Endothelial cell of umbilical vein (primary cell): ENCODE measurements around the gene SLC7A11. TPM values are rescaled to one million over a fixed set of nuclear protein-coding genes. Genes with fewer than 3 reads are reported as not detected.

Source experiments
- BruUV-seq: library from RNA; stranded (reverse); fragments of 400-500 nt; replicated peaks from 2 replicates; lab custom pipeline; 2021; lab: Mats Ljungman, UMichigan
- CTCF ChIA-PET: fragments of 300-600, 350-600 bp; sonication (Branson Sonifier 250); formaldehyde crosslinking; loops from one replicate; lab custom pipeline; 2021; ENCODE audit warnings: antibody characterized with exemption, inconsistent platforms; lab: Charles Lee
- POLR2A ChIA-PET: fragments of 300-600, 350-600 bp; sonication (Branson Sonifier 250); formaldehyde crosslinking; loops from one replicate; lab custom pipeline; 2021; ENCODE audit warnings: antibody characterized with exemption, inconsistent platforms; lab: Charles Lee
- DNase-seq: peaks from one replicate; pipeline ENCODE4 v3.0.0-alpha.2; 2011; ENCODE audit warnings: low read depth, low spot score
- FAIRE-seq: peaks from 2 replicates; lab custom pipeline; 2011; peaks lifted over from hg19 to GRCh38; lab: Jason Lieb, UNC
- H2AFZ ChIP-seq: 2 replicates; pipeline ENCODE4 v1.6.0; 2012; ENCODE audit warnings: low read depth, low read length, control low read depth, inconsistent platforms
- H3K27ac ChIP-seq: 2 replicates; pipeline ENCODE4 v1.5.1; 2011; ENCODE audit warnings: low read depth, mild to moderate bottlenecking, control low read depth, low read length, moderate library complexity; ENCODE audit not compliant: insufficient read depth
- H3K27me3 ChIP-seq, 2 experiments: 2 replicates each; pipeline versions ENCODE4 v1.6.0 to v1.6.1; 2011; ENCODE audit warnings: low read length in 2 of 2, mixed read lengths in 1 of 2; ENCODE audit not compliant: control insufficient read depth in 2 of 2, insufficient read depth in 2 of 2
- H3K36me3 ChIP-seq, 2 experiments: 2 replicates in 1 of 2; 3 replicates in 1 of 2; pipeline ENCODE4 v1.5.1; 2011; ENCODE audit warnings: low read length in 2 of 2, mild to moderate bottlenecking in 1 of 2, moderate library complexity in 1 of 2; ENCODE audit not compliant: control insufficient read depth in 2 of 2, insufficient read depth in 2 of 2; ENCODE audit errors: extremely low read depth in 1 of 2
- H3K4me1 ChIP-seq: 3 replicates; pipeline ENCODE4 v1.5.1; 2011; ENCODE audit warnings: mild to moderate bottlenecking, low read length; ENCODE audit not compliant: control insufficient read depth, insufficient read depth; ENCODE audit errors: extremely low read depth
- H3K4me2 ChIP-seq: 2 replicates; pipeline ENCODE4 v1.6.1; 2011; ENCODE audit warnings: low read length, control low read depth, mixed read lengths; ENCODE audit not compliant: insufficient read depth
- H3K4me3 ChIP-seq, 3 experiments: fragments of 200-600 bp in 1 of 3; sonication (generic), shearing (Covaris generic) in 1 of 3; replicated peaks in 1 of 3; 2 replicates each; pipeline ENCODE4 v1.5.1; 2011 to 2016; ENCODE audit warnings: control low read depth in 3 of 3, low read length in 3 of 3, mild to moderate bottlenecking in 2 of 3, inconsistent platforms in 1 of 3, low read depth in 1 of 3, moderate library complexity in 1 of 3; ENCODE audit not compliant: insufficient read depth in 1 of 3
- H3K79me2 ChIP-seq: 2 replicates; pipeline ENCODE4 v1.6.0; 2012; ENCODE audit warnings: low read length, inconsistent platforms; ENCODE audit not compliant: control insufficient read depth, insufficient read depth
- H3K9ac ChIP-seq: replicated peaks from 2 replicates; pipeline ENCODE3; 2011; ENCODE audit warnings: low read length, control low read depth; ENCODE audit not compliant: insufficient read depth; ENCODE audit errors: extremely low read depth
- H3K9me1 ChIP-seq: replicated peaks from 3 replicates; pipeline ENCODE4 v1.6.0; 2011; ENCODE audit warnings: mild to moderate bottlenecking, low read length; ENCODE audit not compliant: control insufficient read depth, insufficient read depth; ENCODE audit errors: extremely low read depth
- H3K9me3 ChIP-seq: replicated peaks from 2 replicates; pipeline ENCODE4 v1.5.1; 2012; ENCODE audit warnings: low read length, inconsistent platforms; ENCODE audit not compliant: control insufficient read depth, insufficient read depth
- H4K20me1 ChIP-seq: replicated peaks from 2 replicates; pipeline ENCODE3; 2011; ENCODE audit warnings: mild to moderate bottlenecking, low read length; ENCODE audit not compliant: control insufficient read depth, insufficient read depth; ENCODE audit errors: extremely low read depth
- CTCF ChIP-seq, 2 donors: IDR thresholded peaks; 1 replicate in 1 of 2; 2 replicates in 1 of 2; pipeline ENCODE4 v1.5.1; 2011; ENCODE audit warnings: low read length in 2 of 2, mild to moderate bottlenecking in 2 of 2, moderate library complexity in 2 of 2, control low read depth in 1 of 2, inconsistent platforms in 1 of 2, low read depth in 1 of 2; ENCODE audit not compliant: insufficient read depth in 1 of 2; ENCODE audit errors: extremely low read depth in 1 of 2
- EZH2 ChIP-seq: IDR thresholded peaks from 2 replicates; pipeline ENCODE4 v1.6.1; 2012; ENCODE audit warnings: borderline replicate concordance, low read depth, mild to moderate bottlenecking, moderate library complexity, low read length, inconsistent platforms; ENCODE audit not compliant: severe bottlenecking
- FOS ChIP-seq: IDR thresholded peaks from 2 replicates; pipeline ENCODE4 v1.6.1; 2011; ENCODE audit warnings: mild to moderate bottlenecking, low read length, moderate library complexity, borderline replicate concordance; ENCODE audit not compliant: insufficient read depth
- GATA2 ChIP-seq: IDR thresholded peaks from 2 replicates; pipeline ENCODE4 v1.7.0; 2011; ENCODE audit warnings: low read depth, mild to moderate bottlenecking, moderate library complexity, mixed read lengths, low read length; ENCODE audit not compliant: insufficient read length, insufficient read depth
- JUN ChIP-seq: IDR thresholded peaks from 2 replicates; pipeline ENCODE4 v1.6.1; 2011; ENCODE audit warnings: borderline replicate concordance, low read depth; ENCODE audit not compliant: insufficient read length, insufficient read depth
- MAX ChIP-seq: IDR thresholded peaks from 2 replicates; pipeline ENCODE4 v1.6.1; 2011; ENCODE audit not compliant: insufficient read depth, insufficient read length
- MYC ChIP-seq: IDR thresholded peaks from one replicate; pipeline ENCODE4 v1.6.1; 2011; ENCODE audit warnings: mild to moderate bottlenecking, low read depth, low read length
- POLR2A ChIP-seq: IDR thresholded peaks from 2 replicates; pipeline ENCODE4 v1.6.1; 2012; ENCODE audit warnings: low read depth, mild to moderate bottlenecking, control low read depth, low read length
- POLR2AphosphoS5 ChIP-seq: IDR thresholded peaks from 2 replicates; pipeline ENCODE4 v1.6.1; 2012; ENCODE audit warnings: low read depth, mild to moderate bottlenecking, control low read depth, low read length, moderate library complexity; ENCODE audit not compliant: insufficient read depth
- dilution Hi-C: fragments of 300-500 bp; cut with MboI; formaldehyde crosslinking; loops from one replicate; pipeline ENCODE4 v1.15.0; 2019; ENCODE audit warnings: low sequenced_read_pairs; ENCODE audit not compliant: extremely low pct_ligation_motif_present
- intact Hi-C: fragments of 100-400 bp; cut with micrococcal nuclease; formaldehyde crosslinking; loops from one replicate; pipeline ENCODE4 v1.10.0; 2022
- polyA plus RNA-seq, 4 experiments: library from polyadenylated mRNA; depleted of rRNA in 3 of 4; stranded (reverse) in 3 of 4; unstranded in 1 of 4; fragments of >200 nt; gene quantifications; 2 replicates each; pipeline versions ENCODE4 v1.2.1 to v1.2.3, GENCODE V29; 2011 to 2012; ENCODE audit warnings: missing spikeins in 1 of 4
- total RNA-seq: library from RNA; stranded (reverse); gene quantifications from 2 replicates; pipeline ENCODE4 v1.2.3, GENCODE V29; 2021

Gene SLC7A11
- total and polyA plus RNA-seq, 2 donors (not counting 3 experiments of a cell fraction or from before 2014, with no cell fraction given) = 28.4 to 82.7 TPM

GRCh38 chr4:138249132-138249531, 7.0 kb upstream of the SLC7A11 start:
- dilution Hi-C loops = no loop called here
- no TSS peak for BruUV-seq
- Histone ChIP-seq H3K4me2 (no peak overlapping the region), H3K4me3 (no peak overlapping the region), H3K9me1 (no peaks in the 10 kb centered on the region), H3K36me3 (no peaks in the 10 kb centered on the region), H4K20me1 (no peaks in the 10 kb centered on the region), H3K79me2 (no peaks in the 10 kb centered on the region), H3K9ac (no peak overlapping the region), H2AFZ (no peak overlapping the region), H3K4me1 (peaks cover 6% of the 10 kb centered on the region), H3K9me3 (no peaks in the 10 kb centered on the region), H3K27me3 (no peaks in the 10 kb centered on the region), H3K27ac (no peak overlapping the region)
- DNase-seq = no peak
- intact Hi-C loops = loop anchor here (10.0 kb wide), 1 partner anchor 626 kb away; no protein-coding TSS in a partner anchor
- no peak for FAIRE-seq
- TF ChIP-seq FOS (no peak), GATA2 (no peak), JUN (no peak), POLR2A (no peak), MAX (no peak), EZH2 (no peak)
- CTCF ChIA-PET = no interaction called here
- POLR2A ChIA-PET = no interaction called here

- TF ChIP-seq POLR2AphosphoS5 (no peak), MYC (no peak), FOS (no peak), EZH2 (no peak), JUN (no peak), GATA2 (no peak), POLR2A (no peak), MAX (no peak), CTCF (IDR thresholded peaks at IDR 0.05; ENCODE audit: extremely low read depth in 1 of 2, insufficient read depth in 1 of 2, low read depth in 1 of 2, low read length in 2 of 2) (no peak)
- Histone ChIP-seq H3K27me3 (no peaks in the 10 kb centered on the region), H3K4me3 (no peak overlapping the region), H2AFZ (no peak overlapping the region), H3K36me3 (no peaks in the 10 kb centered on the region), H3K79me2 (peaks cover 3% of the 10 kb centered on the region), H3K4me2 (no peak overlapping the region), H3K9me1 (no peaks in the 10 kb centered on the region), H4K20me1 (no peaks in the 10 kb centered on the region), H3K27ac (no peak overlapping the region), H3K9me3 (no peaks in the 10 kb centered on the region), H3K4me1 (peaks cover 12% of the 10 kb centered on the region), H3K9ac (no peak overlapping the region)
- POLR2A ChIA-PET = no interaction called here
- FAIRE-seq = no peak
- no peak for DNase-seq
- CTCF ChIA-PET = no interaction called here
- no TSS peak for BruUV-seq
- dilution Hi-C loops (no loop called here), intact Hi-C loops (loop anchor here (10.0 kb wide), 1 partner anchor 627 kb away; no protein-coding TSS in a partner anchor)
These were observed 5.9 kb upstream of the SLC7A11 start for GRCh38 chr4:138248058-138248457.
